Hepatocyte (in vitro differentiated cells): ENCODE measurements around the gene SHH.

ENCODE experiments used
- CTCF ChIP-seq: fragments of 200-600 bp; sonication (generic); IDR thresholded peaks from 2 replicates; pipeline ENCODE4 v1.5.1; 2016; ENCODE audit warnings: antibody characterized with exemption, mild to moderate bottlenecking; ENCODE audit not compliant: poor library complexity
- EZH2 ChIP-seq: fragments of 200-600 bp; sonication (generic); IDR thresholded peaks from 2 replicates; pipeline ENCODE4 v1.6.1; 2016; ENCODE audit warnings: antibody characterized with exemption, mild to moderate bottlenecking, borderline replicate concordance
- EZH2phosphoT487 ChIP-seq: fragments of 200-600 bp; sonication (generic); IDR thresholded peaks from one replicate; pipeline ENCODE4 v1.6.1; 2018; ENCODE audit warnings: antibody characterized with exemption, mild to moderate bottlenecking, low read depth, moderate library complexity; ENCODE audit not compliant: unreplicated experiment, severe bottlenecking

DNA sequence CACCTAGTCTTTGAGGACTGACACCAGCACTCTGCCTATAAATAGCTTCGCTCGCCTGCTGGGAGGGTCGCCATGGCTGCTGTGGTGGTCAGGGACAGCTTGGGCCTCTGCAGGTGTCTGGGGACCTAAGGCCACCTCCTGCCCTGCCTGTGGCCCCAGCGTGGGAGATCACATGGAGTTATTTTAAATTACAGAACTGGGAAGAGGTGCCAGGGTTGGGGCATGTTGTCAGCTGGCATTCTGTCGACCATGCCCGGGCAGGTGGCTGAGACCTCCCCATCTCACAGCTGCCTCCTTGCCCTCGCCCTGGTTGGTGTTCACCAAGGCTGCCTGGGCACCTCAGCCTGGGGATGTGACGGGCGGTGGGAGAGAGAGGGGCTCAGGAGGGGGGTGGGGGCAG lies 18.1 kb downstream of the SHH start:
- TF ChIP-seq CTCF (no peak), EZH2 (no peak), EZH2phosphoT487 (no peak)
